NCI-H345 (cell line): ENCODE results near the gene SLK.

Experiments
- DNase-seq: peaks from one replicate; lab custom pipeline; 2025; lab: John Stamatoyannopoulos, UW

SLK gene

DNA sequence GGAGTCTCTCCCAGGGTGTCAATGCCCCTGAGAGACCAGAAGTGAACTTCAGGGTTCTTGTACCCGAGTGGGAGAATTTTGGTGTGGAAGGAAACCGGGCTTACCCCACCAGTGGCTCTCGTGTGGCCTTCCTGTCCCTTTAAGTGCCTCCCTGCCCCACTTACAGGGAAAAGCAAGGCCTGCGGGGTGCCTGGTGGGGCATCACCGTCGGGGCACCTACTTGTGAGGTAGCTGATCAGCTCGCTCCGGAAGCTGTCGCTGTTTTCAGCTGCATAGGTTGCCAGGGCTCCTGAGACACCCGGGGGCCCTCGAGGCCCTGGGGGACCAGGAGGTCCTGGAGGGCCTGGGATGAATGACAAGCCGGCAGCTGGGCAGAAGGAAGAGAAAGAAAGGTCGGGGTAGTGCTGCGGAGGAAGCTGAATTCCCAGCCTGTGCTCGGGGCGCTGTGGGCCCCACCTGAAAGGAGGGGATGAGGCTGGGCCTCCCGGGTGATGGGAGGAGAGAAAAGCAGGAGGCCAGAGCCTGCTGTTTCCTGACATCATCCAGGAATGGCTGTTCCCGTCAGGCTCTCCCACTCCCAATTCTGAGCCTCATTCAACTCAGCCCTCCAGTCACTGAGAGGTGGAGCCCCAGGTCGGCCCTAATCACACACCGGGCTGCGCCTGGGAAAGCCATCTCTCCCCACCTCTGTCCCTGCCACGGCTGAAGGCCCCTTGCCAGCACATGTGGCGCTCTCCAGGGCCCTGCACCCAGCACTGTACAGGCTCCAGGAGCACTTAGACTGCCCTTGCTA, 67.7 kb downstream of the SLK start:
- no peak for DNase-seq

DNA sequence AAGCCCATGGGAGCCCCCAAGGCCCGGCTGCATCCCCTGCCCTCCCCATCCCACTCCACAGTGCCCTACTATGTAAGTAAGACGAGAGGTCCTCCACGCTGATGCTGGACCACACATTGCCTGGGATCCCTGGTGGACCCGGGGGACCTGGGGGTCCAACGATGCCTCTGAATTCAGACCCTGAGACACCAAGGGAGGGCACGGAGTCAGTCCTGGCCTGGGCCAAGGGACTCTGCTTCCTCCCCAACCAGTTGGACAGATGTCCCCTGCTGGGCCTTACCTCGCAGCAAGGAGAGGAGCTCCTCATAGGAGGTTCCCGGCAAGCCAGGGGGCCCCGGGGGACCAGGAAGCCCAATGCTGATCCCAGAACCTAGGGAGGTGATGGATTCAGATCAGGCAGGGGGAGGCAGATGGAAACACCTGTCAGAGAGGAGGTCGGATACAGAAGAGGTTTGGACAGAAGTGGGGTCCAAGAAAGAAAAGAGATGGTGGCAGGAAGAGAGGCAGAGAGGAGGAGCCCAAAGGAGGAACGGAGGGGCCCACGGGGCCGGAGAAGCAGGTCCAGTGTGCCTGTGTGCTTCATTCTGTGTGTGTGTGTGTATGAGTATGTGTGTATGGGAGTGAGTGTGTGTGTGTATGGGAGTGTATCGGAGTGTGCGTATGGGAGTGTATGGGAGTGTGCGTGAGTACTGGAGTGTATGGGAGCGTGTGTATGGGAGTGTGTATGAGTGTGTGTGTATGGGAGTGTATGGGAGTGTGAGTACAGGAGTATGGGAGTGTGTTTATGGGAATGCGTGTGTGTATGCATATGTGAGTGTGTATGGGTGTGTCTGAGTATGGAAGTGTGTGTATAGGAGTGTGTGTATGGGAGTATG, 68.5 kb downstream of the SLK start:
- DNase-seq: no peak

GRCh38 chr10:104036069-104036384, 69.1 kb downstream of the SLK start:
- no peak for DNase-seq

- DNase-seq: no peak
Observed at GRCh38 chr10:104036518-104037260, 69.7 kb downstream of the SLK start.

- no peak for DNase-seq
Observed at GRCh38 chr10:104037261-104037951, 70.5 kb downstream of the SLK start.

GRCh38 chr10:104038537-104038936, 71.6 kb downstream of the SLK start:
- no peak for DNase-seq

- no peak for DNase-seq
Observed at GRCh38 chr10:104038958-104039752, 72.2 kb downstream of the SLK start.

GRCh38 chr10:104040382-104040781, 73.4 kb downstream of the SLK start:
- DNase-seq: no peak

- DNase-seq: no peak
Observed at GRCh38 chr10:104040862-104041789, 74.2 kb downstream of the SLK start.

- DNase-seq: no peak
Observed at GRCh38 chr10:104041891-104042535, 75.1 kb downstream of the SLK start.

GRCh38 chr10:104043185-104043830, 76.4 kb downstream of the SLK start:
- no peak for DNase-seq

- DNase-seq: no peak
Observed at GRCh38 chr10:104043854-104044253, 76.9 kb downstream of the SLK start.

DNA sequence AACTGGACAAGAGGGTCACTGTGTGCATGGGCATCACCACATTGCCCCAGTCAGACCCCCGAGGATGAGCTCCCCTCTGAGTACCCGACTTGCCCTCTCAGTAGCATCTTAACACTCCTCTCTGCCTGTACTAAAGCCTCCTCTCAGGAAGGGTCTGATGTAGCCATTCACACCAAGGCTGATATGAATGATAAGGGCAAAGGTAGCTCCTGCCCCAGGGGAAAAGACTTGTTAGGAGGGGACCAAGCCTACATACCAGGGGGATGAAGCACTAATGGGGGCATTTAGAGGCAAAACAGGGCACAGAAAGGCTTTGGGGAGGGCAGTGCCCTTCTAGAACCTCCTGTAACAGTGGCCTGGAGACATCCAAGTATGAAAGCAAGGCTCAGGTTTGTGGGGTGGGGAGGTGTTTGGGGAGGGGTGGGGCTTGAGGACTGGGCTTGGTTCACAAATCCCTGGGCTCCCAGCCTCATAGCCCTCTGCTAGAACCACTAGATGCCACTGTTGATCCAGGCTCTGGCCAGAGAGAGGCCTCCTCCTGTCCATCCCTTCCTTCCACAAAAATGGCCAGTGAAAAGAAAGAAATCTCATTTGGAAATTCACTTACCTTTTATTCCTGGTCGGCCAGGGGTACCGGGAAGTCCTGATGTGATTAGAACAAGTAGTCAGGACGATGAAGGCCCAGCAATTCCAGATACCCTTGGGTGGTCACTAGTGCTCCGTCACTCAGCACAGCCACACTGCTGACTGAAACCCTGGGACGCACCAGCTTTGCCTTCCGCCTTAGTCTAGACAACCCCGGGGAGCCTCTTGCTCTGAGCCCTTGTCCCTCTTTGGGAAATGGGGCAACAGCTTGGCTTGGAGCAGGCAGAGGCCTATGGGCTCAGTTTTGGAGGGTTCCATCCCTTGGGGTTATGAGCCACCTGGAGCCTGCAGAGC, 78.5 kb downstream of the SLK start:
- DNase-seq: peak; percentile 7

DNA sequence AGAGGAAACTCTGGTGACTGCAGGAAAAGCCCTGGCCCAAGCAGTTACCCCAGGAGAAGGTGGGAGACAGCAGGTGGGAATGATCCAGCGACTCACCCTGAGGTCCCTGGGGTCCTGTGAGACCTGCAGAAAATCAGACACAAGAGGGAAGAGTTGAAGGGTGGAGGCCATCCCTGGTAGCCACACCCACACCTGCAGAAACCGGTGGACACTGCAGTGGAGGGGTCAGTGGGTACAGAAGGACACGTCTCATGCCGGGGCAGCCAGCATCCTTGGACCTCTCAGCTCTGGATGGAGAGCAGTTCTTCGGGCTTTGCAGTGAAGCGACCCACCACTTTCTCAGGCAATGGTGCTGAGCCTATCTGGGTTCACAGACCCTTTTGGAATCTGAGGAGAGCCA, 79.7 kb downstream of the SLK start:
- no peak for DNase-seq

DNA sequence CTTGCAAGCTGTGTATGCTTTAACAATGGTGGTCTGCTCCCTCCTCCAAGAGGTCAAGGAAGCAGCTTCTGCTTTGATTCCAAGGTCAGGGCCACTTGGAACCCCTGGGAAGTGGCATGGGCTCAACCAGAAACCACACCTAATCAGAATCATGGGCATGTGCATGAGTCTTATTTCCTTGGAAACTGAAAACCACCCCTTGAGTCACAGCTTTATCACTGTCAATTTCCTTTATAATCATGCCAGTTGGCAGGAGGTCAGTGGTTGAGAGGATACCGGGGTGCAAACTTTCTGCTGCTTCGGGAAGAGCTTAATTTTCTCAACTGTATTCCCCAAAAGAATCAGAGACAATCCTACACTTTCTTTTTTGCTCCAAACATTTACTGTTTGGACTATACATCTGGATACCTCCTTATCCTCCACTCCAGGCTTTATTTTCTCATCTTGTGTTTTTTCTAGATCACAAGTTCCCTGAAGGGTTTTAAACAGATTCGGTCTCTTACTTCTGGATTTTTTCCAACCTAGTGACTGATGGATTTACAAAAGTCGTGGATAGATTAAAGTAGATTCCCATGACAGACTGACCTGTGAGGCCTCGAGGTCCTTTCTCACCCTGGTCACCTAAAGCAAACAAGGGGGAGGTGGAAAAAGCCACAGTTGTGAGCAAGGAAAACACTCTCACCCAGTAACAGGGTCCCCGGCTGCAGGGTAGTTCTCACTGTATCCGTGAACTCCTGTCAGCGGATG, 82.7 kb downstream of the SLK start:
- no peak for DNase-seq

GRCh38 chr10:104052431-104052830, 85.5 kb downstream of the SLK start:
- no peak for DNase-seq

DNA sequence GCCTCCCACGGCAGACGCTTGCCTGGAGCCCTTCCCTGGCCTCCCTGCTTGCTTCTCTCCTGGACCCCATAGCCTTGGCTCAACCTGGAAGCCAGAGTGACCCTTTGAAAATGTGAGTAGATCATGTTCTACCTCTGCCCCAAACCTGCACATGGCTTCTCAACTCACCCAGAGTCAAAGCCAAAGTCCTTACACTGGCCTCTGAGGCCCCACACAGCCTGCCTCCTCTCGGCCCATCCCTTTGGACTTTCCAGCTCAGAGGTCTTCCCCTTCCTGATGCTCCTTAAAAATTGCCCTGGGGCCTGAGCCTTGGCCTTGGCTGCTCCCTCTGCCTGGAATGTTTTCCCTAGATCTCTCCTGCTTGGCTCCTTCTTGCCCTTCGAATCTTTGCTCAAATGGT, 86.3 kb downstream of the SLK start:
- DNase-seq: no peak
